SK-N-SH (cell line): ENCODE measurements around the gene RASD2. TPM values are rescaled to one million over a fixed set of nuclear protein-coding genes. Genes with fewer than 3 reads are reported as not detected.
"Not testable (repeated sequence)": the region's sequence is repeated elsewhere in the genome, so short reads cannot be mapped to it uniquely, and the experiment has no call there.

Experiments
- CTCF ChIA-PET: fragments of 300-600, 350-600 bp; formaldehyde crosslinking; extraction: SDS; loops from one replicate; lab custom pipeline; 2021; lab: Yijun Ruan, JAX
- POLR2A ChIA-PET: fragments of 350-600 bp; sonication (Branson Sonifier 250); formaldehyde crosslinking; extraction: SDS; loops from one replicate; lab custom pipeline; 2020; ENCODE audit warnings: antibody characterized with exemption, inconsistent platforms; lab: Yijun Ruan, JAX
- DNase-seq: peaks from one replicate; pipeline ENCODE4 v3.0.0; 2012
- H2AFZ ChIP-seq: fragments of 200-600 bp; sonication (generic); 2 replicates; pipeline ENCODE4 v1.8.1; 2016; ENCODE audit warnings: antibody characterized with exemption, mild to moderate bottlenecking, low read depth
- H3F3A ChIP-seq: fragments of 200-600 bp; sonication (generic); replicated peaks from 2 replicates; pipeline ENCODE3; 2016; ENCODE audit warnings: antibody characterized with exemption, mild to moderate bottlenecking; ENCODE audit not compliant: insufficient read depth
- H3K27ac ChIP-seq, 2 experiments: fragments of 200-500 bp in 1 of 2; fragments of 200-600 bp in 1 of 2; sonication (Bioruptor generic) in 1 of 2; sonication (generic), shearing (Covaris generic) in 1 of 2; 2 replicates each; pipeline versions ENCODE4 v1.5.1 to v1.6.1; 2014 to 2016; ENCODE audit warnings: low read depth in 2 of 2, inconsistent platforms in 1 of 2, low read length in 1 of 2, mild to moderate bottlenecking in 1 of 2, mixed read lengths in 1 of 2
- H3K27me3 ChIP-seq: fragments of 200-600 bp; sonication (generic), shearing (Covaris generic); 2 replicates; pipeline ENCODE4 v1.6.1; 2016; ENCODE audit warnings: mixed run types; ENCODE audit not compliant: insufficient read depth
- H3K36me3 ChIP-seq, 2 experiments: fragments of 200-500 bp in 1 of 2; fragments of 200-600 bp in 1 of 2; sonication (Bioruptor generic) in 1 of 2; sonication (generic) in 1 of 2; replicated peaks in 1 of 2; 2 replicates each; pipeline versions ENCODE3 to v1.5.1; 2014 to 2016; ENCODE audit warnings: low read length in 1 of 2, mild to moderate bottlenecking in 1 of 2; ENCODE audit not compliant: insufficient read depth in 2 of 2, control insufficient read depth in 1 of 2
- H3K4me1 ChIP-seq, 2 experiments: fragments of 200-500 bp in 1 of 2; fragments of 200-600 bp in 1 of 2; sonication (Bioruptor generic) in 1 of 2; sonication (generic), shearing (Covaris generic) in 1 of 2; 2 replicates each; pipeline versions ENCODE4 v1.5.1 to v1.6.1; 2014 to 2016; ENCODE audit warnings: low read depth in 1 of 2, low read length in 1 of 2, mixed run types in 1 of 2; ENCODE audit not compliant: insufficient read depth in 2 of 2, control insufficient read depth in 1 of 2
- H3K4me2 ChIP-seq: fragments of 200-600 bp; sonication (generic), shearing (Covaris generic); 2 replicates; pipeline ENCODE4 v1.6.1; 2017; ENCODE audit warnings: mixed run types
- H3K4me3 ChIP-seq, 2 experiments: fragments of 200-500 bp in 1 of 2; fragments of 200-600 bp in 1 of 2; sonication (Bioruptor generic) in 1 of 2; sonication (generic), shearing (Covaris generic) in 1 of 2; 2 replicates each; pipeline versions ENCODE4 v1.5.1 to v1.8.1; 2014 to 2016; ENCODE audit warnings: low read depth in 2 of 2, inconsistent platforms in 1 of 2, low read length in 1 of 2, mild to moderate bottlenecking in 1 of 2, mixed read lengths in 1 of 2, moderate library complexity in 1 of 2
- H3K79me2 ChIP-seq: fragments of 200-600 bp; sonication (generic); 2 replicates; pipeline ENCODE4 v1.8.1; 2017; ENCODE audit warnings: mild to moderate bottlenecking; ENCODE audit not compliant: insufficient read depth
- H3K9ac ChIP-seq: fragments of 200-600 bp; sonication (generic); 2 replicates; pipeline ENCODE4 v1.6.1; 2017; ENCODE audit warnings: mixed run types
- H3K9me2 ChIP-seq: fragments of 200-600 bp; sonication (generic); 2 replicates; pipeline ENCODE4 v1.6.1; 2017; ENCODE audit warnings: mixed run types
- H3K9me3 ChIP-seq: fragments of 200-600 bp; sonication (generic); 2 replicates; pipeline ENCODE4 v1.6.1; 2017; ENCODE audit warnings: mixed run types, mild to moderate bottlenecking, moderate library complexity
- H4K20me1 ChIP-seq: fragments of 200-600 bp; sonication (generic); 2 replicates; pipeline ENCODE4 v1.6.1; 2017; ENCODE audit warnings: mild to moderate bottlenecking, mixed run types; ENCODE audit not compliant: insufficient read depth
- ELF1 ChIP-seq: IDR thresholded peaks from 2 replicates; pipeline ENCODE4 v1.4.0; 2012
- EZH2phosphoT487 ChIP-seq: fragments of 200-600 bp; sonication (generic); IDR thresholded peaks from 2 replicates; pipeline ENCODE4 v1.6.1; 2017; ENCODE audit warnings: low read depth, mixed run types, mild to moderate bottlenecking, antibody characterized with exemption, moderate library complexity, borderline replicate concordance
- FOXJ3 ChIP-seq: sonication (generic); formaldehyde crosslinking; IDR thresholded peaks from 2 replicates; pipeline ENCODE4 v1.5.1; 2020; ENCODE audit warnings: mild to moderate bottlenecking, missing genetic modification reagents
- FOXM1 ChIP-seq: IDR thresholded peaks from 2 replicates; pipeline ENCODE4 v1.4.0; 2012; ENCODE audit warnings: low read depth, mild to moderate bottlenecking
- GABPA ChIP-seq: IDR thresholded peaks from 2 replicates; pipeline ENCODE4 v1.4.0; 2012; ENCODE audit warnings: low read depth, mild to moderate bottlenecking
- NRF1 ChIP-seq: IDR thresholded peaks from 2 replicates; pipeline ENCODE4 v1.6.1; 2012; ENCODE audit warnings: low read depth, mild to moderate bottlenecking, low read length
- RAD21 ChIP-seq: IDR thresholded peaks from 2 replicates; pipeline ENCODE4 v1.6.1; 2012; ENCODE audit warnings: mild to moderate bottlenecking, low read length
- RCOR1 ChIP-seq: fragments of 150-350 bp; IDR thresholded peaks from 2 replicates; pipeline ENCODE4 v1.6.1; 2017; ENCODE audit warnings: antibody characterized with exemption, low read length
- RFX5 ChIP-seq: IDR thresholded peaks from 2 replicates; pipeline ENCODE4 v1.6.1; 2012; ENCODE audit warnings: mild to moderate bottlenecking, improper control_type of control experiment, low read length
- SIN3A ChIP-seq: IDR thresholded peaks from 2 replicates; pipeline ENCODE4 v1.6.1; 2012; ENCODE audit warnings: low read depth, mild to moderate bottlenecking, low read length, moderate library complexity, borderline replicate concordance
- SMC3 ChIP-seq: IDR thresholded peaks from 2 replicates; pipeline ENCODE4 v1.6.1; 2012; ENCODE audit warnings: low read depth, low read length, improper control_type of control experiment
- TAF1 ChIP-seq: IDR thresholded peaks from 2 replicates; pipeline ENCODE4 v1.6.1; 2012; ENCODE audit warnings: low read depth, mild to moderate bottlenecking, low read length, moderate library complexity, borderline replicate concordance
- TCF12 ChIP-seq: IDR thresholded peaks from 2 replicates; pipeline ENCODE4 v1.4.0; 2012
- TEAD4 ChIP-seq: IDR thresholded peaks from 2 replicates; pipeline ENCODE4 v1.4.0; 2012; ENCODE audit warnings: mild to moderate bottlenecking, borderline replicate concordance; ENCODE audit not compliant: insufficient read depth
- USF2 ChIP-seq: fragments of 150-350 bp; IDR thresholded peaks from 2 replicates; pipeline ENCODE4 v1.6.1; 2017; ENCODE audit warnings: antibody characterized with exemption, low read length, low read depth, borderline replicate concordance
- YY1 ChIP-seq: IDR thresholded peaks from 2 replicates; pipeline ENCODE4 v1.4.0; 2012; ENCODE audit warnings: low read depth, mild to moderate bottlenecking
- ZBTB33 ChIP-seq: IDR thresholded peaks from 2 replicates; pipeline ENCODE4 v1.4.0; 2012; ENCODE audit warnings: low read depth, borderline replicate concordance
- WGBS: methylation state at CpG from one replicate; pipeline ENCODE4 v1.1.6; 2017; ENCODE audit warnings: low lambda C conversion rate; 5-methylcytosine and 5-hydroxymethylcytosine counted together
- polyA plus RNA-seq, 3 experiments: library from polyadenylated mRNA; depleted of rRNA; stranded (reverse); fragments of >200 nt; gene quantifications; 2 replicates each; pipeline ENCODE4 v1.2.3, GENCODE V29; 2012
- TF ChIP-seq, protein P1 (sequence below): IDR thresholded peaks from 2 replicates; pipeline ENCODE4 v1.4.0; 2012; ENCODE audit warnings: low read depth

The RASD2 gene
- polyA plus RNA-seq, 1 of the 3 experiments (the other 2 are of a cell fraction) = 0.30 TPM

- Histone ChIP-seq H4K20me1 (no peaks in the 10 kb centered on the region), H3K27ac (no peak overlapping the region), H3K27me3 (no peaks in the 10 kb centered on the region), H3K9me2 (no peaks in the 10 kb centered on the region), H3K4me1 (peaks cover 0 to 20% of the 10 kb centered on the region in 2 experiments; a peak in 1 of 4 replicates), H3K9ac (no peak overlapping the region), H3K4me2 (no peak overlapping the region)
- no peak for DNase-seq
- WGBS = 63% methylated on average over 3 of the region's 3 CpGs
- CTCF ChIA-PET = no interaction called here
- peak; percentile 27; the same call in 1 of the 2 replicates for TF ChIP-seq GABPA
- TF ChIP-seq RCOR1 = no peak
- TF ChIP-seq FOXM1 = no peak
- no peak for TF ChIP-seq TCF12
- TF ChIP-seq YY1 = no peak
- TF ChIP-seq, all 33 proteins: peak for 1
- POLR2A ChIA-PET = no interaction called here
- Histone ChIP-seq H3K79me2 (no peaks in the 10 kb centered on the region), H3F3A (no peaks in the 10 kb centered on the region), H2AFZ (no peak overlapping the region), H3K36me3 (no peaks in the 10 kb centered on the region), H3K4me3 (no peak overlapping the region), H3K9me3 (no peaks in the 10 kb centered on the region)
These were observed 48.7 kb upstream of the RASD2 start for GRCh38 chr22:35491908-35492380.

DNA sequence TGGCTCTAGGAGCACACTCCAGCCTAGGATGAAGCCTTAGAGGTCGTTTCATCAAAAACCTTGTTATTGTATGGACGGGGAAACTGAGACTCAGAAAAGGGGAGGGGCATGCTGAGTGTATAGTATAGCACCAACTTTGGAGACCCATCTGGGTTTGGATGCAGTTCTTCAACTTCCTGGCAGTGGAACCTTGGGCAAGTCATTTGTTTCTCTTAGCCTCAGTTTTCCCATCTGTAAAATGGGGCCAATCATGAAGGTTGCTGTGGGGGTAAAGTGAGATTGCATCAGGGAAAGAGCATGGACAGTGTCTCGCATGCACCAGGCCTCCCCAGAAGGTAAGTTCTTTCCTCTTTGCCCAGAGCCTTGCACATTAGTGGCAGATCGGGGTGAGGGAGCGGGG lies 47.6 kb upstream of the RASD2 start:
- H3K27ac ChIP-seq = no peak overlapping the region
- H3K27me3 ChIP-seq = no peaks in the 10 kb centered on the region
- H3K4me1 ChIP-seq = peaks cover 0 to 20% of the 10 kb centered on the region in 2 experiments; a peak in 1 of 4 replicates
- no peak overlapping the region for H3K9ac ChIP-seq
- POLR2A ChIA-PET = no interaction called here
- H3F3A ChIP-seq = no peaks in the 10 kb centered on the region
- TF ChIP-seq TEAD4 = no peak
- no peak for TF ChIP-seq RAD21
- TF ChIP-seq FOXJ3 (CRISPR knock-in tag) = no peak
- no peak for TF ChIP-seq SMC3
- no peak for TF ChIP-seq TAF1
- no peak for TF ChIP-seq RCOR1
- TF ChIP-seq FOXM1 = no peak
- no peak for TF ChIP-seq EZH2phosphoT487
- TF ChIP-seq NRF1 = no peak
- TF ChIP-seq, protein P1, sequence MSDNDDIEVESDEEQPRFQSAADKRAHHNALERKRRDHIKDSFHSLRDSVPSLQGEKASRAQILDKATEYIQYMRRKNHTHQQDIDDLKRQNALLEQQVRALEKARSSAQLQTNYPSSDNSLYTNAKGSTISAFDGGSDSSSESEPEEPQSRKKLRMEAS = no peak
- TF ChIP-seq SIN3A = no peak
- TF ChIP-seq ZBTB33 = no peak
- no peak for TF ChIP-seq ELF1
- TF ChIP-seq RFX5 = no peak
- TF ChIP-seq USF2 = no peak
- no peak for TF ChIP-seq TCF12
- TF ChIP-seq, all 33 proteins: peak for 0
- Histone ChIP-seq H3K36me3 (no peaks in the 10 kb centered on the region), H2AFZ (no peak overlapping the region), H3K9me3 (no peaks in the 10 kb centered on the region), H3K9me2 (no peaks in the 10 kb centered on the region), H3K4me2 (no peak overlapping the region), H3K79me2 (no peaks in the 10 kb centered on the region), H4K20me1 (no peaks in the 10 kb centered on the region), H3K4me3 (no peak overlapping the region)
- WGBS = 81% methylated on average over 5 of the region's 5 CpGs
- no peak for DNase-seq
- CTCF ChIA-PET = interaction anchor here (1.4 kb wide), 1 partner anchor 28 kb away, joined by 3 read pairs; no protein-coding TSS in a partner anchor

DNA sequence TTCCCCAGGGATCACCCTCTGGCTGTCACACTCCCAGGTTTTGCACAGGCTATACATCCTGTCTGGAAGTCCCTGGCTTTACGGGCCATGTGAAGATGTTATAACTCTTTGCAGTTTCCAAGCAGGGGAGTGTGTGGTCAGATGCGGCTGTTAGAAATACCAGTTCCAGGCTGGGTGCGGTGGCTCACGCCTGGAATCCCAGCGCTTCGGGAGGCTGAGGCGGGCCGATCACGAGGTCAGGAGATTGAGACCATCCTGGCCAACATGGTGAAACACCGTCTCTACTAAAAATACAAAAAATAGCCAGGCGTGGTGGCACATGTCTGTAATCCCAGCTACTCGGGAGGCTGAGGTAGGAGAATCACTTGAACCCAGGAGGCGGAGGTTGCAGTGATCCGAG lies 44.9 kb upstream of the RASD2 start:
- H3F3A ChIP-seq, H3K27me3 ChIP-seq, H3K79me2 ChIP-seq, H3K4me3 ChIP-seq, POLR2A ChIA-PET, H3K27ac ChIP-seq, H4K20me1 ChIP-seq, H3K4me1 ChIP-seq, H3K9me3 ChIP-seq, H3K4me2 ChIP-seq, DNase-seq, H3K9ac ChIP-seq, H3K9me2 ChIP-seq, H3K36me3 ChIP-seq, H2AFZ ChIP-seq: not testable (repeated sequence)
- CTCF ChIA-PET = interaction anchor here (1.2 to 1.7 kb wide), 2 partner anchors 9 to 17 kb away, joined by 3 to 8 read pairs; no protein-coding TSS in a partner anchor
- 91% methylated on average over 14 of the region's 14 CpGs for WGBS
